Ovary (tissue), 9 donors: ENCODE measurements around the gene PSPC1. TPM values are rescaled to one million over a fixed set of nuclear protein-coding genes. Genes with fewer than 3 reads are reported as not detected.
"Not testable (repeated sequence)": the region's sequence is repeated elsewhere in the genome, so short reads cannot be mapped to it uniquely, and the experiment has no call there.

Experiments used
- DNase-seq, 5 donors: peaks; one replicate each; pipeline ENCODE4 v3.0.0-alpha.2; 2019 to 2020
- H3K27ac ChIP-seq, 2 donors: fragments of 200-600 bp; one replicate each; pipeline versions ENCODE4 v1.5.1 to v1.8.0; 2019 to 2022
- H3K27me3 ChIP-seq: fragments of 200-600 bp; one replicate; pipeline ENCODE4 v1.8.0; 2022
- H3K36me3 ChIP-seq: fragments of 200-600 bp; sonication (generic); one replicate; pipeline ENCODE4 v1.5.1; 2019
- H3K4me1 ChIP-seq: one replicate; pipeline ENCODE4 v1.8.1; 2013; ENCODE audit warnings: mild to moderate bottlenecking, moderate library complexity; ENCODE audit not compliant: insufficient read depth
- H3K4me3 ChIP-seq: fragments of 200-600 bp; sonication (generic); one replicate; pipeline ENCODE4 v1.5.1; 2017
- H3K9me3 ChIP-seq, 2 donors: fragments of 200-600 bp in 1 of 2; sonication (generic) in 1 of 2; one replicate each; pipeline versions ENCODE4 v1.5.1 to v1.8.1; 2013 to 2019; ENCODE audit warnings: mild to moderate bottlenecking in 1 of 2, moderate library complexity in 1 of 2
- EP300 ChIP-seq: sonication (generic); formaldehyde crosslinking; IDR thresholded peaks from one replicate; pipeline ENCODE4 v1.6.1; 2017; ENCODE audit warnings: antibody characterized with exemption
- POLR2A ChIP-seq: fragments of 450-650 bp; IDR thresholded peaks from one replicate; pipeline ENCODE4 v1.6.1; 2017; ENCODE audit warnings: antibody characterized with exemption, mild to moderate bottlenecking, moderate library complexity
- WGBS, 3 donors: extraction: QIAGEN DNeasy Blood & Tissue Kit in 1 of 3; methylation state at CpG; one replicate each; pipeline versions ENCODE4 v1.1.5 to v1.1.7; 2013 to 2017; 5-methylcytosine and 5-hydroxymethylcytosine counted together
- intact Hi-C, 4 donors: fragments of 100-400 bp; cut with DNase I; formaldehyde crosslinking; loops; one replicate each; pipeline versions ENCODE4 v1.11.0 to v1.15.1; 2022 to 2023
- polyA plus RNA-seq, 2 donors: library from polyadenylated mRNA; stranded (reverse); fragments of 200-250 nt in 1 of 2; fragments of 350-450 nt in 1 of 2; fragmentation: Illumina TruSeq in 1 of 2; extraction: RNeasy Lipid Tissue Mini Kit (QIAGEN cat#74804) in 1 of 2; gene quantifications; one replicate each; pipeline ENCODE4 v1.2.3, GENCODE V29; 2013 to 2014
- total RNA-seq, 7 donors: library from RNA; depleted of rRNA in 2 of 7; stranded (reverse); fragments of >200 nt in 2 of 7; fragmentation: NEBNext Ultra II Directional in 3 of 7; extraction: Animal tissue kit (Norgen Biotek cat#: 25700) in 3 of 7; gene quantifications; one replicate each; pipeline versions ENCODE4 v1.1.0 to v1.2.4, GENCODE V29; 2016 to 2023
- TF ChIP-seq, protein P1 (sequence below), 3 donors: fragments of 450-650 bp in 2 of 3; fragments of 200-600 bp in 1 of 3; IDR thresholded peaks; one replicate each; pipeline versions ENCODE4 v1.5.1 to v1.8.0; 2016 to 2022; ENCODE audit warnings: antibody characterized with exemption in 3 of 3, mild to moderate bottlenecking in 1 of 3
- donor health status: DM: no; HTN: no; CAD: no; lungs with moderate emphysema.
- donor health status: DM: no; HTN: no; CAD: no.
- donor health status: Bipolar disorder and iron deficiency.
- donor health status: DM: yes; HTN: yes; CAD: no.
- donor health status: DM: no; HTN: no; CAD: no.
- donor health status: DM: yes; HTN: yes; CAD: no.

Gene PSPC1
- total and polyA plus RNA-seq, 9 donors: 34.7 to 74.0 (median 49.1) TPM

DNA sequence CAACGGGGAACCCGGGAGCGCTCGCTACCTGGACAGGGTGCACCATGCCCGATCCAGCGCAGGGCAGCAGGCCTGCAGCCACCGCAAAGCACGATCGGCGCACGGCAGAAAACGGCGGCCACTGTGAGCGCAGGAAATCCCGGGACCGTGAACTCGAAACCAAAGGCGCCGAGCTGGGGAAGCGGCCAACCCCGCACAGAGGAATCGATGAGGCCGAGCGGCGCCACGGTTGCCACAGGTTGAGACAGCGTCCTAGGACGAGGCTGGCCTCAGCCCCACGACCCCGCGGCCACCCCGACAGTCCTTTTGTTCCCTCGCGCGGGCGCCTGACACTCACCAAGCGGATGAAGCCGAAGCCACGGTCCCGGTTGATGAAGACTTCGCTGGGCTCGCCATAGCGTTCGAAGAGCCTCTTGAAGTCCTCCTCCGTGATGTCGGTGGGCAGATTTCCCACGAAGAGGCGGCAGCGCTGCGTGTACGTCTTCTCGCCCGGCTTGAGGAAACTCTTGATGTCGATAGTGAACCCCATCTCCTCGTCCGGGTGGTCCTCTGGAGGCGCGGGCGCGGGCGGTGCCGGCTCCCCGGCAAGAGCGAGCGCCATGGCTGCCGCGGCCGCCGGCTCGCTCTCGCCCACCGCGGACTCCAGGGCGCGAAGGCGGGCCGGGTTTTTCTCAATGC lies 557 bp downstream of the PSPC1 start:
- DNase-seq: peak; percentile 29 to 71 (median 49)
- no peaks in the 10 kb centered on the region for H3K9me3 ChIP-seq
- no peaks in the 10 kb centered on the region for H3K27me3 ChIP-seq
- 0 to 1% (median 1%) methylated on average over 44 to 77 of the region's 77 CpGs for WGBS, 3 donors
- intact Hi-C loops: loop anchor here in 3 of 4 donors (5.0 to 10.0 kb wide), 3 partner anchors 80 to 147 kb away; partner anchors contain the start of genes ZMYM5 (in 3 of the 3) and MPHOSPH8 (in 1 of the 3)
- H3K36me3 ChIP-seq: no peaks in the 10 kb centered on the region
- peaks cover 3% of the 10 kb centered on the region for H3K4me1 ChIP-seq
- peak overlapping the region; percentile 74 to 86 for H3K27ac ChIP-seq
- H3K4me3 ChIP-seq: peak overlapping the region; percentile 92
- TF ChIP-seq, protein P1, sequence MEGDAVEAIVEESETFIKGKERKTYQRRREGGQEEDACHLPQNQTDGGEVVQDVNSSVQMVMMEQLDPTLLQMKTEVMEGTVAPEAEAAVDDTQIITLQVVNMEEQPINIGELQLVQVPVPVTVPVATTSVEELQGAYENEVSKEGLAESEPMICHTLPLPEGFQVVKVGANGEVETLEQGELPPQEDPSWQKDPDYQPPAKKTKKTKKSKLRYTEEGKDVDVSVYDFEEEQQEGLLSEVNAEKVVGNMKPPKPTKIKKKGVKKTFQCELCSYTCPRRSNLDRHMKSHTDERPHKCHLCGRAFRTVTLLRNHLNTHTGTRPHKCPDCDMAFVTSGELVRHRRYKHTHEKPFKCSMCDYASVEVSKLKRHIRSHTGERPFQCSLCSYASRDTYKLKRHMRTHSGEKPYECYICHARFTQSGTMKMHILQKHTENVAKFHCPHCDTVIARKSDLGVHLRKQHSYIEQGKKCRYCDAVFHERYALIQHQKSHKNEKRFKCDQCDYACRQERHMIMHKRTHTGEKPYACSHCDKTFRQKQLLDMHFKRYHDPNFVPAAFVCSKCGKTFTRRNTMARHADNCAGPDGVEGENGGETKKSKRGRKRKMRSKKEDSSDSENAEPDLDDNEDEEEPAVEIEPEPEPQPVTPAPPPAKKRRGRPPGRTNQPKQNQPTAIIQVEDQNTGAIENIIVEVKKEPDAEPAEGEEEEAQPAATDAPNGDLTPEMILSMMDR (IDR thresholded peaks at IDR 0.05): no peak
- TF ChIP-seq EP300: no peak
- TF ChIP-seq POLR2A: no peak

- Histone ChIP-seq H3K27ac (peak overlapping the region in 1 of 2 donors; percentile 86), H3K36me3 (no peaks in the 10 kb centered on the region), H3K4me3 (peak overlapping the region; percentile 92), H3K9me3 (no peaks in the 10 kb centered on the region), H3K4me1 (peaks cover 3% of the 10 kb centered on the region), H3K27me3 (no peaks in the 10 kb centered on the region)
- TF ChIP-seq EP300: no peak
- TF ChIP-seq POLR2A: no peak
- TF ChIP-seq, protein P1 (IDR thresholded peaks at IDR 0.05): no peak
- intact Hi-C loops: loop anchor here in 3 of 4 donors (5.0 to 10.0 kb wide), 3 partner anchors 81 to 147 kb away; partner anchors contain the start of genes ZMYM5 (in 3 of the 3) and MPHOSPH8 (in 1 of the 3)
- WGBS, 3 donors: 3 to 8% (median 6%) methylated on average over 9 of the region's 9 CpGs
- DNase-seq: no peak
Observed at GRCh38 chr13:19781526-19781925, 1.2 kb downstream of the PSPC1 start.

- H3K4me3 ChIP-seq: peak overlapping the region; percentile 92
- not testable (repeated sequence) for H3K9me3 ChIP-seq, H3K27me3 ChIP-seq, H3K27ac ChIP-seq, H3K4me1 ChIP-seq, DNase-seq, H3K36me3 ChIP-seq
- intact Hi-C loops: loop anchor here in 3 of 4 donors (5.0 to 10.0 kb wide), 3 partner anchors 81 to 146 kb away; partner anchors contain the start of genes ZMYM5 (in 3 of the 3) and MPHOSPH8 (in 1 of the 3)
- WGBS, 3 donors: 83 to 87% (median 83%) methylated on average over 22 of the region's 22 CpGs
Observed at GRCh38 chr13:19780753-19781418, 1.9 kb downstream of the PSPC1 start.

GRCh38 chr13:19772306-19772705 lies 10.4 kb downstream of the PSPC1 start:
- DNase-seq: no peak
- Histone ChIP-seq H3K4me1 (peaks cover 6% of the 10 kb centered on the region), H3K36me3 (no peaks in the 10 kb centered on the region), H3K9me3 (no peaks in the 10 kb centered on the region), H3K4me3 (no peak overlapping the region), H3K27me3 (no peaks in the 10 kb centered on the region), H3K27ac (no peak overlapping the region)
- 14 to 24% (median 19%) methylated on average over 6 of the region's 6 CpGs for WGBS, 3 donors
- TF ChIP-seq, protein P1 (IDR thresholded peaks at IDR 0.05): no peak
- no peak for TF ChIP-seq EP300
- no peak for TF ChIP-seq POLR2A
- intact Hi-C loops: no loop called here
